SIG-M5 (cell line): Measurements from ENCODE around the gene IDH3B.
"Not testable (repeated sequence)": the region's sequence is repeated elsewhere in the genome, so short reads cannot be mapped to it uniquely, and the experiment has no call there.

Source experiments
- DNase-seq: peaks from one replicate; lab custom pipeline; 2025; lab: John Stamatoyannopoulos, UW

The IDH3B gene

DNA sequence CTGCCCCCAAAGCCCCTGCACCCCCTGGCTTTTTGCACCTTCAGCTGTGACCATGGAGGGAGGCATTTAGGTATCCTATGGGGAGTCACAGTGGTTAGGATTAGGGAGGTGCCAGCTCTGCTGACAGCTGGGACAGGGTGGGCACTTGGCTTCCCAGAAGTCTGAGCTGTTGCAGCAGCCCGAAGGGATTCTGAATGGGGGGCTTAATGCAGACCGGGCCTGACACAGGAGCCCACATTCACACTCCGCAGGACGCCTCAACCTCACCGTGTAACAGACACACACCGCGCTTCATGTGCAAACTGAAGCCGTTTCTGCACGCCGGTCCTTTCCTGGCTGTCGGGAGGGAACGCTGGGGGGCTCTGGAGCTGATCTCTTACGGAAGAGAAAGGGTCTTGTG lies 30.5 kb upstream of the IDH3B start:
- no peak for DNase-seq

DNA sequence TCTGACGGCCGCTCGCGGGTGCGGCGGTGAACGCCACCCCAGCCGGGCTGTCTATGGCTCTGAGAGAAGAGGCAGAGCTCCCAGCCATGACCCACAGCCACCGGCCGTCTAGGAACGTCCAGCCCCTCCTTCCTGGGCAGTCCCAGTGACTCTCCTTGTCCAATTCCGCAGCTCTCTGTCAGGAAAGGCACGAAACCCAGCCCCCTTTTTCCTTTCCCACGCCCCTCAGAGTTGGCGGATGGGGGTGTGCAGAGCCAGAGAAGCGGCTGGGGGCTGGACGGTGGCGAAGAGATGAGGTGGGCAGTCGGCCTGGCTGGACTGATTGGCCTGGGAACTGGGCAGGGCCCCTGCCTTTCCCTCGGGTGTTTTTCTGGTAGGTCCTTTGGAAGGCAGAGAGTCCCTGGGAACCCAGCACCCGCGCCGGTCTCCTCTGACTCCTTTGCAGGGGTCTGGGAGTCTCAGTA lies 30.0 kb upstream of the IDH3B start:
- no peak for DNase-seq

DNA sequence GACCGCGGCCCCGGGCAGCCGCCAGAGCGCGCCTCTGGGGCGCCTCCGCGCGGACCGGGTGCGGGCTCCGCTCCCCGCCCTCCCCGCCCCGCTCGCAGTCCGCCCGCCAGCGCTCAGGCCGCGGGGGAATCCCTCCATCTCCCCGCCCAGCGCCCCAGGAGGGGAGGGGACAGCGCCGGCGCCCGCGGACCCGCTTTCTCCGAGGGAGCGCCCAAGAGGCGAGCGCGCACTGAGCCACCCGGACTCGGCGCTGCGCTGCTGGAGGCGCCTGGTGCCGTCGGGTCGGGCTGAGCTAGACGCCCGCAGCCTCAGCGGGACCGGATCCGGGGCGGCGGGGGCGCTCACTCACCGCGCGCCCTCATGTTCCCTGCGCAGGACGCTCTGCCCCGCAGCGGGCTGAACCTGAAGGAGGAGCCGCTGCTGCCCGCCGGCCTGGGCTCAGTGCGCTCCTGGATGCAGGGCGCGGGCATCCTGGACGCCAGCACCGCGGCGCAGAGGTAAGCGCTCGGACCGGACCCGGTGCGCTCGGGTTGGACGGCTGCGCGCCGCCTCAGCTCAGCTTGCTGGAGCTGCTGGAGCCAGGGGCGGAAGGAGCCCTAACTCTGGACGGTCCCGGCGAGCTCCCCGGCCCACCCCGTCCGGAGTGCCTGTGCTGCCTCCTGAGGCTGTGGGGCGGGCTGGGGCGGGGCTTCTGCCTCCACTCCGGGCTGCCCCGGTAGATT lies 29.4 kb upstream of the IDH3B start:
- DNase-seq: no peak

DNA sequence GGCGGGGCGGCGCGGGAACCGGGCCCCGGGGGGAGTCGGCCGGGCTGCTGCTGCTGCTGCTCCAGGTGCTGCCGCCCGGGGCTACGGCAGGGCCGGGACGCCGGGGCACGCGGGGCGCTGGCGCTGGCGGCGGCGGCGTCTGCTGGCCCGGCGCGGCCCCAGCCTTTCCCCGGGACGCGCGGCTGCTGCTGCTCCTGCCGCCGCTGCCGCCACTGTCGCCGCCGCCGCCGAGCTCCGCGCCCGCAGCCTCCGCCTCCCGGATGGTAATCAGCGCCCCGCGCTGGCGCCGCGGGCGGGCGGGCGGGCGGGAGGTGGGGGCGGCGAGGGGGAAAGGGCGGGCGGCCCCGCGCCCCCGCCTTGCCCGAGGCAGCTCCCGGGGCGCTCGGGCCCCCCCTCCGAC lies 28.9 kb upstream of the IDH3B start:
- no peak for DNase-seq

DNA sequence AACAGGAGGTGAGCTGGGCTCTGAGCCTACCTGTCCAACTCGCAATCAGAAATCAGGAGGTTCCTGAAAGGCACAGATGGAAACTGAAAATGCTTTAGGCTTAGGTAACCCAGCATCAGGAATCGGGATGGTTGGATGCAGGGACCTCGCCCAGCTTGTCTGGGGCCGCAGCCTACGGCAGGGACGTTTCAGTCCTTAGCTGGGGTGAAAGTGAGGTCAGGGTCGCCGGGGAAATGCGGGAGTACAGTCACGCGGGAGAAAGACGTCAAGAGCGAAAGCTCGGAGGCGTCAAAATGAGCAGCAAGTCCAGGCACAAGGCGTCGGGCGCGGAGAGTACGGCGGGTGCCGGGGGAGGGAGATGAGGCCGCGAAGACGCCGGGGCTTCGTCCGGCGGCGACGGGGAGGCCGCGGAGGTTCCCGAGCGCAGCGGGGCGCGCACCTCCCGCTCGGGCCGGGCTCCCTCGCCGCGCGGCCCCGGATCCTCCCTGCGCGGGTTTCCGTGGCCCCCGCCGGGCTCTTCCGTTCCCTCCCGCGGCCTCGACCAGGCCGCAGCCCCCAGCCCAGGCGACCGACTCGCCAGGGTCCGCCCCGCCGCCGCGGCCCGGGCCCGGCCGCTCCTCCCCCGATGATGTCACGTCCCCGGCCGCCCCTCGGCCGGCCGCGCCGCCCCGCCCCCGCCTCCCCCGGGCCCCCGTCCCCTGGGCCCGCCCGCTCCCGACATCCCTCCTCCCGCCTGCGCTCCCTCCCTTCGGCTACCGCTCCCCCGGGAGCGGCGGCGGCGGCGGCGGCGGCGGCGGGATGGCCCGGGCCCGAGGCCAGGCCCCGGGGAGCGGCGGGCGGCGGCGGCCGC lies 28.2 kb upstream of the IDH3B start, which contains the start of gene EBF4:
Gene EBF4, plus strand, starts transcription at position 745 of the 850 bp plus-strand sequence. CDS start 866 bp downstream, outside the sequence.
- DNase-seq: no peak

DNA sequence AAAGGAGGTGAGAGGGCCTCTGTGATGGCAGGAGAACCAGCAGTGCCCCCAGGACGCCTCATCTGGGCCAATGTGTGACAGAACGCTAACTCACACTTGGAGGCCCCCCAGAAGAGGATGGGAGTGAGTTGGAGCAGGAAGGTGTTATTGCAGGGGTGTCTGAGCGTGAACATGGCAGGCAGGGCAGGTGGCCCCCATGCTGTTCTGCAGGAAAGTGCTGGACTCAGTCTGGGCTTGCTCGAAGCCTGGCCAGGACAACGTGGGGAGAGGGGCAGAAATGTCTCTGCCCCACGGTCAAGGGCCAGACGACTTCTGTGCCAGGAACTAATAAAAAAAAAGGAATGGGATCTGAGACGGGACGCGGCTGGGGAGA lies 27.6 kb upstream of the IDH3B start:
- no peak for DNase-seq

DNA sequence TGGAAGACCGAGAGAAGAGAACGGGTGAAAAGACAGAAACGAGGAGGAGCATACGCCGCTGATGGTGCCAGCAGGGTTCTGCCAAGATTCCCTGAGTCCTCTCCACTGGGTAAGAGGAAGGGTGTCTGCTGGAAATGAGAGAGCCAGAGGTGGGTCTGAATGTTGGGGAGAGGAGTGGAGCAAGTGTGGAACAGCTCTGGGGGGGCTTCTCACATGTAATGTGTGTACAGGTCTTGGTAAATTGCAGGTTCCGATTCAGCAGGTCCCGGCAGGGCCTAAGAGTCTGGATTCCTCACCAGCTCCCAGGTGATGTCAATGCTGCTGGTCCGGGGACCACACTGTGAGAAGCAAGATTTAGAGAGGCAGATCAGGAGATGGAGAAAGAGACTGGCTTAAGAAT lies 27.1 kb upstream of the IDH3B start:
- DNase-seq: no peak

DNA sequence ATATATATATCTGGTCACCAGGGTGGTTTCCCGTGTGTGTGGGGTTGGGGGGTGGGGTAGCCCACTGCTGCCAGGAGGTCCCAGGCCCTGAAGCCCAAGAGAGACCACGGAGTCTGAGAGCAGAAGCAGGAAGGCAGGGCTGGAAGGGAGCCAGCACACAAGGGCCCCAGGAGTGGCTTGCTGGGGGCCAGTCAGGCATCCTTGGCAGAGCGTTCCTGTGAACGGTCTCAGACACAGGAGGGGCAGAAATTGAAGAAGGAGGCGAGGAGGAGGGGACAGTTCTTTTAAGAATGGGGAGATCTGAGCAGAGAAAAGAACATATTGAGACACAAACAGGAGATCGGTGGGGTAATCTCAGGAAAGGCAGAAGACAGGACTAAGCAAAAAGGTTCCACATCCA lies 26.7 kb upstream of the IDH3B start:
- DNase-seq: no peak

DNA sequence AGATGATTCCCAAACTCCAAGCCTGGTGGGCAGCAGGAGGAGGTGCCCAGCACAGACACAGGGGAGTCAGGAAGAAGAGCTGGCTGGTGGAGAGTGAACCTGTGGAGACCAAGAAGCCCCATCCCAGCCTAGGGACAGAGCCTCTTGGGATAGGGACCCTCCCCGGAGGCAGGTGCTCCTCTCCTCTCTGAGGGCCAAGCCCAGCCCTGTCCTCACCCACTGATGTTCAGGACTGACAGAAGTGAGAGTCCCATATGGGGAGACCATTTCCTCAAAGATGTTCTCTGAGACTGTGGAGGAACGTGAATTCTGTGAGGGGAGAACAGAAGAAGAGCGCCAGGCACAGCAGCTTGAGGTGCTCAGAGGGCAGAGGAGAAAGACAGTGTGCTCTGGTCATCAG lies 26.2 kb upstream of the IDH3B start:
- no peak for DNase-seq

DNA sequence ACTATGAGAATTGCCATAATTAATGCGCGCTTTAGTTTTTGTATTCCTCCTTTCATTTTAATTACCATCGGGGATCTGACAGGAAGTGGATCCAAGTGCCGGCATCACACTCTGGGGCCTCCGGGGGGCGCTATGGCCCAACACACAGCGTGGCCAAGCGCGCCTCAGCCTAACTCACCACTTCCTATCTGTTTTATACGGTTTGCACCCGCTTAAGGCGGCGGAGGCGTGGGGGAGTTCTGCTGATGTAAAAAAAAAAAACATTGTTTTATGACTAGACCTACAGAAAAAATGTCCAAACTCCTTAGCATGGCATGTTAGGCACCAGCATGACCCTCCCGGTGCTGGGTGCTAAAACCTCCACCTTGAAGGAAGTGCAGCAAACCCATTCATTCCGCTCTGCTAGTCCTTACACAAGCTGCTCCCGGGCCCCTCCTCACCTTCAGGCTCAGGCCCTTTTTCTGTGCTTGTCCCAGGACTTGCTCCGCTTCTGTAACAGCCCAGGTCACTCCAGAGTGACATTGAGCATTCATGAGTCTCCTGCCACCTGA lies 24.1 kb upstream of the IDH3B start:
- no peak for DNase-seq

DNA sequence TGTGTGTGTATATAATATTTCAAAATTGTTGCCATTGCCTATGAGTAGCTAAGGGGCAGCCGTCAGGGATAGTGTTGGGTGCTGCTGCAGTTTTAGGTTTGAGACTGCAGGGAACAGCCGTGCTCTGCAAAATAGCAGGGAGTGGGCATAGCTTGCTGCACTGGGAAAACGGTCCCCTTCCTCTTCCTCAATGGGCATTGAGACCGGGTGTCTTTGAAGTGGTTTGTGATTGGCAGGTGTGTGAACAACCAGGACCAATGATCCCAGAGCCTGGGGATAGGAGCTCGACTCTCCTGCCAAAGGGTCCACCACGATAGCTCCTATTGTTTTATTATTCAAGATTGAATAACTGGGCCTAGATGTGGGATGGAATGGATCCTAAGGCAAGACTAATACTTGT lies 23.5 kb upstream of the IDH3B start:
- DNase-seq: no peak

DNA sequence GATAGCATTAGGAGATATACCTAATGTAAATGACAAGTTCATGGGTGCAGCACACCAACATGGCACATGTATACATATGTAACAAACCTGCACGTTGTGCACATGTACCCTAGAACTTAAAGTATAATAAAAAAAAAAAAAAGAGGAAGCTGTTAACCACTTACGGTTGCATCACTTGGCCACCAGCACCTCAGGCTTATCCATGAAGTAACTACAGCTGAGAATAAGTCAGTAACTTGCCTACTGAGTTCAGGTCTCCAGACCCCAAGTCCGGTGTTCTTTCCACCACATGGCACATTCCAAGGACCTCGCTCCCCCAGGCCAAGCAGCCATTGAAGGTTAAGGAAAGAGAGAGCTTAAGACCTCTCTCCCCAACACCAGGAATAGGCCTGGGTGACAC lies 20.8 kb upstream of the IDH3B start:
- DNase-seq: peak; percentile 74

DNA sequence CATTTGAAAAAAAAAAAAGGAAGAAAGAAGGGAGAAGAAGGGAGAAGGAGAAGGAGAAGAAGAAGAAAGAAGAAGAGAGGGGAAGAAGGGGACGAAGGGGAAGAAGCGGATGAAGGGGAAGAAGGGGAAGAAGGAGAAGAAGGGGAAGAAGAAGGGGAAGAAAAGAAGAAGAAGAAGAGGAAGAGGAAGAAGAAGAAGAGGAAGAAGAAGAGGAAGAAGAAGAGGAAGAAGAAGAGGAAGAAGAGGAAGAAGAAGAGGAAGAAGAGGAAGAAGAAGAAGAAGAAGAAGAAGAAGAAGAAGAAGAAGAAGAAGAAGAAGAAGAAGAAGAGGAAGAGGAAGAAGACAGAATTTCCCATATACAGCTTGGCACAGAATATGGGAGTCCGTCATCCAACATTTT lies 18.0 kb upstream of the IDH3B start:
- DNase-seq: not testable (repeated sequence)

DNA sequence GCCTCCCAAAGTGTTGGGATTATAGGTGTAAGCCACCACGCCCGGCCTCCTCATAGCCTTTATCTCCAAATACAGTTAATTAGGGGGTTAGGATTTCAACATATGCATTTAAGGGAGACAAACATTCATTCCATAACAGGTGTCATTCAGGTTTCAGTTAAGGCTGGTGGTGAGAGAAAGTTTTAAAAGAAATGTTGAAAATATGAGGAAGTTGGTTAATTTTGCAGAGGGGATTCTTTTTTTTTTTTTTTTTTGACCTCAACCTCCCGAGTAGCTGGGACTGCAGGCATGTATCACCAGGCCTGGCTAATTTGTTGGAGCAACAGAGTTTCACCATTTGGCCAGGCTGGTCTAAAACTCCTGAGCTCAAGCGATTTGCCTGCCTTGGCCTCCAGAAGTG lies 16.0 kb upstream of the IDH3B start:
- DNase-seq: no peak

DNA sequence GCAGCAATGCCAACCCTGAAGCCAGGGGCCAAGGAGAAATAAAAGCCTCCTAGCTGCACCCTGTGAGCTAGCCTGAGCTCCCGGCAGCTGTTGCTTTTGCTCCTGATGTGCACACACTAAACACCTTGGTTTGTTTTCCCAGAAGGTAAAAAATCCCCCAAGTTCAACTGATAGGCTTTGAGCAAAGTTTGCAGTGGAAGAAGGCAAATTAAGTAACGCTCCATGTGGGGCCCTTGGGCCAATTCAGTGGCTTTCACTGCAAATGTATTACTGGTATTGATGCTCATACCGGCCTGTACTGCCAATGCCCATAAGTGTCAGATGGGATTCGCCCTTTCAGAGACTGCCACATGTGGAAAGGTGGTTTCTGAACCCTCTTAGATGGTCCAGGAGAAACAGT lies 9.4 kb upstream of the IDH3B start:
- no peak for DNase-seq

DNA sequence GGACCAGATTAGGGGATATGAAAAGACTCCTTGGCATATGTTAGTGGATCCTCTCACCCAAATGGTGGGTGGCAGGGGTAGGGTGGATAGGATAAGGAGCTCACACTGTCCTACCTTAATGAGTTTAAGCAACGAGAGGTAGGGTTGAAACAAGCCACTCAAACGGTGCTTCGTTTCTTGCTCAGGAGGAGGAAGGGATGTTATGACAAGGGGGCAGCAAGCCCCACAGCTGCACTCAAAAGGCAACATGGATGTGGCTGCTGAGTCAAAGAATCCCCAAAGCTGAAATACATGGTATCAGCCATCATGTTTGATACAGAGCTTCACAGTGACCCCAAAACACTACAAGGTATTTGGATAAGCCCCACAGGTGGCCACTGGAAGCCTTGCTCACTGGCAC lies 8.4 kb upstream of the IDH3B start:
- DNase-seq: no peak

DNA sequence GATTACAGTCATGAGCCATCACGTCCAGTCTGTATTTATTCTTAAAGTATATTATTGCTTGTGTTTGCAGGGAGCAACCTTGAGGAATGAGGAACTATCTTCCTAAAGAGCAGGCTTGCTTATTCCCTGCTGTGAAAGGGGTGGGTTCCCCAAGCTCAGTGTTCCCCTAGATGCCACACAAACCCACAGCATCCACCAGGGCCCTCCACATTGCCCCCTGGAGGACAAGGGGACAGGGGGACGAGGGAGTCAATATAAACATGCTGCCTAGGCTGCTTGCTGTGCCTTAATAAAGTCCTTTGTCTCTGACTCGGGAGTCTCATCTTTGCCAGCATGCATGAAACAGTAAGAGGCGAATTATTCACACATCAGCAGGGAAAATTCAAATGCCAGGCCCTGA lies 8.0 kb upstream of the IDH3B start:
- DNase-seq: peak; percentile 51

DNA sequence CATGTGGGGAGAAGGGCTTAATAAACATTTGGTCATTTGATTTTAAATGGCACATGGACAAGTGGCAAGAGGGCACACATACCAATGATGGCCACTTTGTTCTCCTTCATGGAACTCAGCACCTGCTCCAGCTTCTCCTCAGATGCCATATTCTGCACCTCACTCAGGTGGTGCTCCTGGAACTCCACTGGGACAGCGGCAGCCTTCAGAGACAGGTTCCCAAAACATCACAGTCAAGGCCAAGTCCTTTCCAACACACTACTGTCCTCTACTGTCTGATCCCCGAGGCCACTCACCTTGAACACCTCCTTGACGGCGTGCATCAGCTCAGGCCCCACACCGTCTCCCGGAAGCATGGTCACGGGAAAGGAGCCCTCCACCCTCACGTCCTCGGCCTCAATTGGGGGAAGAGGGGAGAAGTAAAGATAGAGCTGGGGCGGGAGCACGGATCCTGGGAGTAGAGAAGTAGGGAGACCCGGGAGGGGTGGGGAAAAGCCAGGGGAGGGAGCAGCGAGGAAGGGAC lies 591 bp downstream of the IDH3B start:
- no peak for DNase-seq

DNA sequence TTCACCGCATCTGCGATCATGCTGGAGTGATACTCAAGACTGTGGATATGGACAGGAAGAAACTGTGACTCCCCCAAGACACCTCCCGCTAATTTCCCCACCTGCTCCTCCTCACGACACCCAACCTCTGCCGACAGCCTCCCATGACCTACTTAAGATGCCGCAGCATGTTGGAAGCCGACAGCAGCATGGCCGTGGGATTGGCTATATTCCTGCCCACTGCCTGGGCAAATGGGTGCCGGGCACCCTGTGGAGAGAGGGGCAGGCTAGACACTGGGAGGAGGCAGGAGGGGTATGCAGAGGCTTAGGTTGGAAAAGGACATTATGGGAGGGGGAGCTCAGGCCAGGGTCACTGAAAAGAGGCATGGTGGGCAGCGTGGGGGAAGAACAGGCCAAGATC lies 4.5 kb downstream of the IDH3B start:
- DNase-seq: no peak

DNA sequence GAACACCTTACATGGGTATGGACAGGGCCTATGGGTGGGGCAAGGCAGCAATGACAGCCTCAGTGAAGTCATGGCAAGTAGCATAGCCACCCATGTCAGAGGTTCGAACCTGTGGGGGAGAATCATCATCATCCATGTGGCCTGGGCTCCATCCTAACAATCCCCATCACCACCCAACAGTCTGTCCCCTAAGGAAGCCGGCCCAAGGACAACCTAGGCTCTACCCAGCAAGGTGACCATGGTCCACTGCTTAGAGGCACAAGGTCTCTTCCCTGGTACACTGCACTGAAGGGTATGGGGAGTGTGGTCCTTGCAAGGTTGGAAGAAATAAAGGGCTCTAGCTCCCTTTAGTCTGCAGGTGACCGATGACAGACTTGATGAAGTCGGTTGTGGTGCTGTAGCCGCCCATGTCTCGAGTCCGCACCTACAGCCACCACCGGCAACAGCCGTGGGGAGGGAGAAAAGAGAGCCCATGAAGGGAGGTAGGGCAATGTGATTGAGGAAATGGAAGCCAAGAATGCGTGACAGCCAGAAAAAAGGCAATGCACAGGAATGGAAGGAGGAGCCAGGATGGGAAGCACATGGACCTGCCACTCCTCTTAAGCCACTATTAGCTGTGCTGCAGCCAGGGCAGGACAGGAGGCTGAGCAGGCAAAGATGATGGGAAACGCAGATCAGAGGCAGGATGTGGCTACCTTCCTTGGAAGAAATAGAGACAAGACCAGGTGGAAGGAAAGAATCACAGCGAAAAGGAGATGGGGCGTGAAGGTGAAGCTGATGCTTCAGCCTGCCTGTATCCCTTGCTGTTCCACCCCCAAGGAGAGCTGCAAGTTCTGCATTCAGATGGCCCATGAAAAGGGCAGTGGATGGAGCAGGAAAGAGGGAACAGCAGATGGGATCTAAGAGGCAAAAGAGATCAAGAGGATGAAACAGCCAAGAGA lies 5.3 kb downstream of the IDH3B start:
- no peak for DNase-seq

DNA sequence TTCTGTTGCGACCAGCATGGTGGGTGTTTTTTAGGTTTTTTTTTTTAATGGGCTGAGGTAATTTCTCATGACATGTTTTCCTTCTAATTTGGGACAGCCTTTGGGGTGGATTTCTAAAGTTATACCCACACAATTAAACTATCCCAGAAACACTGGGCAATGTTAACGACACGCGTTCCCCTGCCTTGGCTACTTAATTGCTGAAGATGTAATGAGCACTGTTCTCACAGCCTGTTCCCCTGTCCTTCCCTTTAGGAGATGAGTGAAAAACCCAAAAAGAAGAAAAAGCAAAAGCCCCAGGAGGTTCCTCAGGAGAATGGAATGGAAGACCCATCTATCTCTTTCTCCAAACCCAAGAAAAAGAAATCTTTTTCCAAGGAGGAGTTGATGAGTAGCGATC lies 6.3 kb downstream of the IDH3B start:
- DNase-seq: no peak

DNA sequence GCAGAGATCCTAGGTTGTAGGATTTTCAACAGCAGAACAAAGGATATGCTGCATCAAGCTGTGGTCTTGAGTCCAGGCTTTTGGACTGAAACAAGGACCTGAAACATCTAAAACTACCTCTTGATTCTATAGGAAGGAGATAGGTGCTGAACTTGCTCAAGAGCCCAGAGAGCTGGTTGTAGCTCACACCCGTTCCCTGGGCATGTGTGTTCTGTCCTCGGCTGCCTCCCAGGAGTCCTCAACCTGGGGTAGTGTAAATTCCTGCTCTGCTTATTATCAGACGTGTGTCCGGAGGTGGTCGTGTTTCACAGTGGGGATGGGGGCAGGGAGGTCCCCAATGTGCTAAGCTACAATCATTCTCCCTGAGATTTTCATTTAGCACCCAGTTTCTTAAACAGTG lies 6.8 kb downstream of the IDH3B start:
- DNase-seq: no peak
